Measurements from ENCODE around the gene PRRC2A. TPM values are rescaled to one million over a fixed set of nuclear protein-coding genes. Genes with fewer than 3 reads are reported as not detected.
A peak's percentile ranks its signal among the peaks of the same experiment; 100 is the strongest.

PRRC2A gene
- 58.1 and 66.8 TPM in 2 replicates for total RNA-seq (2012; rRNA removed)

DNA sequence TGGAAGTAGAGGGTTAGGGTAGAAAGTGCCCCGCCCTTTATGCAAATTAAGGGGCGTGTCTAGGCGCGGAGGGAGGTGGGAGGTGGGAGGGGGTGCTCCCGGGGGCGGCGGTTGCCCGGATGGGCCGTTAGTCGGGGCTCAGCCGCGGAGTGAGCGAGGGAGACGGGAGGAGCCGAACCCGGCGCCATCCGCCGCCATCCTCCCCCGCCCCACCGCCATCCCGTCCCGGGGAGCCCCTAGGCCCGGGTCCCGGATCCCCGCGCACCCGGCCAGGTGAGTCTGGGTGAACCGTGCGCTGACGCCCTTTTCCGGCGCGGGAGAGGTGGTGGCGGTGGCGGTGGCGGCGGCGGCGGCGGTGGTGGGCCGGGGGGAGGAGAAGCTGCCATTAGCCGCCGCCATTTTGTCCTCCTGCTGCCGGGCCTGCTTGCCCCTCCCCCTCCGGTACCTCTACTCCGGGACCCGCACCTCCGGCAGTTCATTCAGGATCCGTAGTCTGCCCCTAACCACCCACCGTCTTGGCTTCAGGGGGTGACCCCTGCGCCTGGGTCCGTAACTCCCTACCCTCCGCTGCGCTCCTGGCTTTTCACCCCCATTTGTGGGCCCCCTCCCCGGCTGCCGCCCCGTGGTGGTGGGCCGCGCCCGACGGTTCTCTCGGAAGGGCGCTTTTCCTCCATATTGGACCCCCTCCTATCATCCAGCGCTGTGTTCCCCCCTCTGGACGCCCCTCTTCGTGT is at the start of gene PRRC2A:
TSS of gene PRRC2A (plus strand) at position 130 of the 734 bp plus-strand sequence. CDS start 2,075 bp downstream, outside the sequence.
- H3K4me1 ChIP-seq (ENCODE audit: control insufficient read depth, insufficient read depth, low read length): peaks cover 15% of the 10 kb centered on the region
- H3K27me3 ChIP-seq (ENCODE audit: control insufficient read depth, insufficient read depth, low read length): no peaks in the 10 kb centered on the region
- peak within 1 kb of the TSS; percentile 100 for H3K9ac ChIP-seq (ENCODE audit: low read depth, low read length)
- H3K36me3 ChIP-seq (ENCODE audit: insufficient read depth, low read length): peaks cover 38% of the 10 kb centered on the region
- H3K9me3 ChIP-seq (replicated peaks; ENCODE audit: low read length): no peaks in the 10 kb centered on the region
- peak within 1 kb of the TSS; percentile 95 for H3K4me2 ChIP-seq (ENCODE audit: low read length)
- H3K4me3 ChIP-seq (ENCODE audit: low read length): peak within 1 kb of the TSS; percentile 100

DNA sequence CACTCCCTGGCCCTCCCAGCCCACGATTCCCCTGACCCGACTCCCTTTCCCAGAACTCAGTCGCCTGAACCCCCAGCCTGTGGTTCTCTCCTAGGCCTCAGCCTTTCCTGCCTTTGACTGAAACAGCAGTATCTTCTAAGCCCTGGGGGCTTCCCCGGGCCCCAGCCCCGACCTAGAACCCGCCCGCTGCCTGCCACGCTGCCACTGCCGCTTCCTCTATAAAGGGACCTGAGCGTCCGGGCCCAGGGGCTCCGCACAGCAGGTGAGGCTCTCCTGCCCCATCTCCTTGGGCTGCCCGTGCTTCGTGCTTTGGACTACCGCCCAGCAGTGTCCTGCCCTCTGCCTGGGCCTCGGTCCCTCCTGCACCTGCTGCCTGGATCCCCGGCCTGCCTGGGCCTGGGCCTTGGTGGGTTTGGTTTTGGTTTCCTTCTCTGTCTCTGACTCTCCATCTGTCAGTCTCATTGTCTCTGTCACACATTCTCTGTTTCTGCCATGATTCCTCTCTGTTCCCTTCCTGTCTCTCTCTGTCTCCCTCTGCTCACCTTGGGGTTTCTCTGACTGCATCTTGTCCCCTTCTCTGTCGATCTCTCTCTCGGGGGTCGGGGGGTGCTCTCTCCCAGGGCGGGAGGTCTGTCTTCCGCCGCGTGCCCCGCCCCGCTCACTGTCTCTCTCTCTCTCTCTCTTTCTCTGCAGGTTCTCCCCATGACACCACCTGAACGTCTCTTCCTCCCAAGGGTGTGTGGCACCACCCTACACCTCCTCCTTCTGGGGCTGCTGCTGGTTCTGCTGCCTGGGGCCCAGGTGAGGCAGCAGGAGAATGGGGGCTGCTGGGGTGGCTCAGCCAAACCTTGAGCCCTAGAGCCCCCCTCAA is 48.2 kb upstream of the PRRC2A start, which contains the start of gene LTA:
TSS of gene LTA (plus strand) at position 249 of the 871 bp plus-strand sequence. CDS start at position 703, 454 bp downstream.
- H3K4me3 ChIP-seq (ENCODE audit: low read length): no peak within 1 kb of the TSS
- H3K9me3 ChIP-seq (replicated peaks; ENCODE audit: low read length): no peaks in the 10 kb centered on the region
- H3K4me2 ChIP-seq (ENCODE audit: low read length): no peak within 1 kb of the TSS
- peaks cover 4% of the 10 kb centered on the region for H3K4me1 ChIP-seq (ENCODE audit: control insufficient read depth, insufficient read depth, low read length)
- H3K27me3 ChIP-seq (ENCODE audit: control insufficient read depth, insufficient read depth, low read length): peaks cover 12% of the 10 kb centered on the region
- no peaks in the 10 kb centered on the region for H3K36me3 ChIP-seq (ENCODE audit: insufficient read depth, low read length)
- H3K9ac ChIP-seq (ENCODE audit: low read depth, low read length): no peak within 1 kb of the TSS

DNA sequence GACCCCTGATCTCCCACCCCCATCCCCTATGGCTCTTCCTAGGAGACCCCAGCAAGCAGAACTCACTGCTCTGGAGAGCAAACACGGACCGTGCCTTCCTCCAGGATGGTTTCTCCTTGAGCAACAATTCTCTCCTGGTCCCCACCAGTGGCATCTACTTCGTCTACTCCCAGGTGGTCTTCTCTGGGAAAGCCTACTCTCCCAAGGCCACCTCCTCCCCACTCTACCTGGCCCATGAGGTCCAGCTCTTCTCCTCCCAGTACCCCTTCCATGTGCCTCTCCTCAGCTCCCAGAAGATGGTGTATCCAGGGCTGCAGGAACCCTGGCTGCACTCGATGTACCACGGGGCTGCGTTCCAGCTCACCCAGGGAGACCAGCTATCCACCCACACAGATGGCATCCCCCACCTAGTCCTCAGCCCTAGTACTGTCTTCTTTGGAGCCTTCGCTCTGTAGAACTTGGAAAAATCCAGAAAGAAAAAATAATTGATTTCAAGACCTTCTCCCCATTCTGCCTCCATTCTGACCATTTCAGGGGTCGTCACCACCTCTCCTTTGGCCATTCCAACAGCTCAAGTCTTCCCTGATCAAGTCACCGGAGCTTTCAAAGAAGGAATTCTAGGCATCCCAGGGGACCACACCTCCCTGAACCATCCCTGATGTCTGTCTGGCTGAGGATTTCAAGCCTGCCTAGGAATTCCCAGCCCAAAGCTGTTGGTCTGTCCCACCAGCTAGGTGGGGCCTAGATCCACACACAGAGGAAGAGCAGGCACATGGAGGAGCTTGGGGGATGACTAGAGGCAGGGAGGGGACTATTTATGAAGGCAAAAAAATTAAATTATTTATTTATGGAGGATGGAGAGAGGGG is 47.0 kb upstream of the PRRC2A start:
- no peak overlapping the region for H3K4me2 ChIP-seq (ENCODE audit: low read length)
- H3K9ac ChIP-seq (ENCODE audit: low read depth, low read length): no peak overlapping the region
- no peaks in the 10 kb centered on the region for H3K36me3 ChIP-seq (ENCODE audit: insufficient read depth, low read length)
- peaks cover 12% of the 10 kb centered on the region for H3K27me3 ChIP-seq (ENCODE audit: control insufficient read depth, insufficient read depth, low read length)
- H3K9me3 ChIP-seq (replicated peaks; ENCODE audit: low read length): no peaks in the 10 kb centered on the region
- H3K4me1 ChIP-seq (ENCODE audit: control insufficient read depth, insufficient read depth, low read length): peaks cover 4% of the 10 kb centered on the region
- H3K4me3 ChIP-seq (ENCODE audit: low read length): no peak overlapping the region

DNA sequence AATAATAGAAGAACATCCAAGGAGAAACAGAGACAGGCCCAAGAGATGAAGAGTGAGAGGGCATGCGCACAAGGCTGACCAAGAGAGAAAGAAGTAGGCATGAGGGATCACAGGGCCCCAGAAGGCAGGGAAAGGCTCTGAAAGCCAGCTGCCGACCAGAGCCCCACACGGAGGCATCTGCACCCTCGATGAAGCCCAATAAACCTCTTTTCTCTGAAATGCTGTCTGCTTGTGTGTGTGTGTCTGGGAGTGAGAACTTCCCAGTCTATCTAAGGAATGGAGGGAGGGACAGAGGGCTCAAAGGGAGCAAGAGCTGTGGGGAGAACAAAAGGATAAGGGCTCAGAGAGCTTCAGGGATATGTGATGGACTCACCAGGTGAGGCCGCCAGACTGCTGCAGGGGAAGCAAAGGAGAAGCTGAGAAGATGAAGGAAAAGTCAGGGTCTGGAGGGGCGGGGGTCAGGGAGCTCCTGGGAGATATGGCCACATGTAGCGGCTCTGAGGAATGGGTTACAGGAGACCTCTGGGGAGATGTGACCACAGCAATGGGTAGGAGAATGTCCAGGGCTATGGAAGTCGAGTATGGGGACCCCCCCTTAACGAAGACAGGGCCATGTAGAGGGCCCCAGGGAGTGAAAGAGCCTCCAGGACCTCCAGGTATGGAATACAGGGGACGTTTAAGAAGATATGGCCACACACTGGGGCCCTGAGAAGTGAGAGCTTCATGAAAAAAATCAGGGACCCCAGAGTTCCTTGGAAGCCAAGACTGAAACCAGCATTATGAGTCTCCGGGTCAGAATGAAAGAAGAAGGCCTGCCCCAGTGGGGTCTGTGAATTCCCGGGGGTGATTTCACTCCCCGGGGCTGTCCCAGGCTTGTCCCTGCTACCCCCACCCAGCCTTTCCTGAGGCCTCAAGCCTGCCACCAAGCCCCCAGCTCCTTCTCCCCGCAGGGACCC is 46.1 kb upstream of the PRRC2A start:
- H3K4me1 ChIP-seq (ENCODE audit: control insufficient read depth, insufficient read depth, low read length): peaks cover 4% of the 10 kb centered on the region
- no peak overlapping the region for H3K4me3 ChIP-seq (ENCODE audit: low read length)
- peaks cover 12% of the 10 kb centered on the region for H3K27me3 ChIP-seq (ENCODE audit: control insufficient read depth, insufficient read depth, low read length)
- H3K9me3 ChIP-seq (replicated peaks; ENCODE audit: low read length): no peaks in the 10 kb centered on the region
- no peak overlapping the region for H3K4me2 ChIP-seq (ENCODE audit: low read length)
- no peak overlapping the region for H3K9ac ChIP-seq (ENCODE audit: low read depth, low read length)
- no peaks in the 10 kb centered on the region for H3K36me3 ChIP-seq (ENCODE audit: insufficient read depth, low read length)

DNA sequence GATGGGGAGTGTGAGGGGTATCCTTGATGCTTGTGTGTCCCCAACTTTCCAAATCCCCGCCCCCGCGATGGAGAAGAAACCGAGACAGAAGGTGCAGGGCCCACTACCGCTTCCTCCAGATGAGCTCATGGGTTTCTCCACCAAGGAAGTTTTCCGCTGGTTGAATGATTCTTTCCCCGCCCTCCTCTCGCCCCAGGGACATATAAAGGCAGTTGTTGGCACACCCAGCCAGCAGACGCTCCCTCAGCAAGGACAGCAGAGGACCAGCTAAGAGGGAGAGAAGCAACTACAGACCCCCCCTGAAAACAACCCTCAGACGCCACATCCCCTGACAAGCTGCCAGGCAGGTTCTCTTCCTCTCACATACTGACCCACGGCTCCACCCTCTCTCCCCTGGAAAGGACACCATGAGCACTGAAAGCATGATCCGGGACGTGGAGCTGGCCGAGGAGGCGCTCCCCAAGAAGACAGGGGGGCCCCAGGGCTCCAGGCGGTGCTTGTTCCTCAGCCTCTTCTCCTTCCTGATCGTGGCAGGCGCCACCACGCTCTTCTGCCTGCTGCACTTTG is 45.1 kb upstream of the PRRC2A start, which contains the start of gene TNF:
TSS of gene TNF (plus strand) at position 231 of the 567 bp plus-strand sequence. CDS start at position 408, 177 bp downstream.
- H3K27me3 ChIP-seq (ENCODE audit: control insufficient read depth, insufficient read depth, low read length): peaks cover 12% of the 10 kb centered on the region
- no peaks in the 10 kb centered on the region for H3K9me3 ChIP-seq (replicated peaks; ENCODE audit: low read length)
- no peak within 1 kb of the TSS for H3K9ac ChIP-seq (ENCODE audit: low read depth, low read length)
- H3K4me3 ChIP-seq (ENCODE audit: low read length): no peak within 1 kb of the TSS
- no peak within 1 kb of the TSS for H3K4me2 ChIP-seq (ENCODE audit: low read length)
- peaks cover 4% of the 10 kb centered on the region for H3K4me1 ChIP-seq (ENCODE audit: control insufficient read depth, insufficient read depth, low read length)
- no peaks in the 10 kb centered on the region for H3K36me3 ChIP-seq (ENCODE audit: insufficient read depth, low read length)

DNA sequence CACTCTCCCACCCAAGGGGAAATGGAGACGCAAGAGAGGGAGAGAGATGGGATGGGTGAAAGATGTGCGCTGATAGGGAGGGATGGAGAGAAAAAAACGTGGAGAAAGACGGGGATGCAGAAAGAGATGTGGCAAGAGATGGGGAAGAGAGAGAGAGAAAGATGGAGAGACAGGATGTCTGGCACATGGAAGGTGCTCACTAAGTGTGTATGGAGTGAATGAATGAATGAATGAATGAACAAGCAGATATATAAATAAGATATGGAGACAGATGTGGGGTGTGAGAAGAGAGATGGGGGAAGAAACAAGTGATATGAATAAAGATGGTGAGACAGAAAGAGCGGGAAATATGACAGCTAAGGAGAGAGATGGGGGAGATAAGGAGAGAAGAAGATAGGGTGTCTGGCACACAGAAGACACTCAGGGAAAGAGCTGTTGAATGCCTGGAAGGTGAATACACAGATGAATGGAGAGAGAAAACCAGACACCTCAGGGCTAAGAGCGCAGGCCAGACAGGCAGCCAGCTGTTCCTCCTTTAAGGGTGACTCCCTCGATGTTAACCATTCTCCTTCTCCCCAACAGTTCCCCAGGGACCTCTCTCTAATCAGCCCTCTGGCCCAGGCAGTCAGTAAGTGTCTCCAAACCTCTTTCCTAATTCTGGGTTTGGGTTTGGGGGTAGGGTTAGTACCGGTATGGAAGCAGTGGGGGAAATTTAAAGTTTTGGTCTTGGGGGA is 44.4 kb upstream of the PRRC2A start:
- Histone ChIP-seq H3K4me3 (ENCODE audit: low read length) (no peak overlapping the region), H3K4me2 (ENCODE audit: low read length) (no peak overlapping the region), H3K9me3 (replicated peaks; ENCODE audit: low read length) (no peaks in the 10 kb centered on the region), H3K9ac (ENCODE audit: low read depth, low read length) (no peak overlapping the region), H3K4me1 (ENCODE audit: control insufficient read depth, insufficient read depth, low read length) (peaks cover 4% of the 10 kb centered on the region), H3K27me3 (ENCODE audit: control insufficient read depth, insufficient read depth, low read length) (peaks cover 12% of the 10 kb centered on the region), H3K36me3 (ENCODE audit: insufficient read depth, low read length) (no peaks in the 10 kb centered on the region)

DNA sequence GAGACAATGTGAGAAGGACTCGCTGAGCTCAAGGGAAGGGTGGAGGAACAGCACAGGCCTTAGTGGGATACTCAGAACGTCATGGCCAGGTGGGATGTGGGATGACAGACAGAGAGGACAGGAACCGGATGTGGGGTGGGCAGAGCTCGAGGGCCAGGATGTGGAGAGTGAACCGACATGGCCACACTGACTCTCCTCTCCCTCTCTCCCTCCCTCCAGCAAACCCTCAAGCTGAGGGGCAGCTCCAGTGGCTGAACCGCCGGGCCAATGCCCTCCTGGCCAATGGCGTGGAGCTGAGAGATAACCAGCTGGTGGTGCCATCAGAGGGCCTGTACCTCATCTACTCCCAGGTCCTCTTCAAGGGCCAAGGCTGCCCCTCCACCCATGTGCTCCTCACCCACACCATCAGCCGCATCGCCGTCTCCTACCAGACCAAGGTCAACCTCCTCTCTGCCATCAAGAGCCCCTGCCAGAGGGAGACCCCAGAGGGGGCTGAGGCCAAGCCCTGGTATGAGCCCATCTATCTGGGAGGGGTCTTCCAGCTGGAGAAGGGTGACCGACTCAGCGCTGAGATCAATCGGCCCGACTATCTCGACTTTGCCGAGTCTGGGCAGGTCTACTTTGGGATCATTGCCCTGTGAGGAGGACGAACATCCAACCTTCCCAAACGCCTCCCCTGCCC is 43.5 kb upstream of the PRRC2A start:
- Histone ChIP-seq H3K4me1 (ENCODE audit: control insufficient read depth, insufficient read depth, low read length) (peaks cover 12% of the 10 kb centered on the region), H3K36me3 (ENCODE audit: insufficient read depth, low read length) (no peaks in the 10 kb centered on the region), H3K27me3 (ENCODE audit: control insufficient read depth, insufficient read depth, low read length) (peaks cover 12% of the 10 kb centered on the region), H3K4me2 (ENCODE audit: low read length) (no peak overlapping the region), H3K9me3 (replicated peaks; ENCODE audit: low read length) (no peaks in the 10 kb centered on the region), H3K9ac (ENCODE audit: low read depth, low read length) (no peak overlapping the region), H3K4me3 (ENCODE audit: low read length) (no peak overlapping the region)

DNA sequence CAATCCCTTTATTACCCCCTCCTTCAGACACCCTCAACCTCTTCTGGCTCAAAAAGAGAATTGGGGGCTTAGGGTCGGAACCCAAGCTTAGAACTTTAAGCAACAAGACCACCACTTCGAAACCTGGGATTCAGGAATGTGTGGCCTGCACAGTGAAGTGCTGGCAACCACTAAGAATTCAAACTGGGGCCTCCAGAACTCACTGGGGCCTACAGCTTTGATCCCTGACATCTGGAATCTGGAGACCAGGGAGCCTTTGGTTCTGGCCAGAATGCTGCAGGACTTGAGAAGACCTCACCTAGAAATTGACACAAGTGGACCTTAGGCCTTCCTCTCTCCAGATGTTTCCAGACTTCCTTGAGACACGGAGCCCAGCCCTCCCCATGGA is 42.9 kb upstream of the PRRC2A start:
- Histone ChIP-seq H3K36me3 (ENCODE audit: insufficient read depth, low read length) (no peaks in the 10 kb centered on the region), H3K4me3 (ENCODE audit: low read length) (no peak overlapping the region), H3K9ac (ENCODE audit: low read depth, low read length) (no peak overlapping the region), H3K4me2 (ENCODE audit: low read length) (no peak overlapping the region), H3K27me3 (ENCODE audit: control insufficient read depth, insufficient read depth, low read length) (peaks cover 12% of the 10 kb centered on the region), H3K9me3 (replicated peaks; ENCODE audit: low read length) (no peaks in the 10 kb centered on the region), H3K4me1 (ENCODE audit: control insufficient read depth, insufficient read depth, low read length) (peaks cover 12% of the 10 kb centered on the region)
